Measurements from ENCODE around the gene MTHFSD. TPM values are rescaled to one million over a fixed set of nuclear protein-coding genes. Genes with fewer than 3 reads are reported as not detected.

Gene MTHFSD
- total and polyA plus RNA-seq, 2 of the 8 experiments (the other 6 are each of a cell fraction or from before 2014, with no cell fraction given) = 7.1 to 9.8 TPM

DNA sequence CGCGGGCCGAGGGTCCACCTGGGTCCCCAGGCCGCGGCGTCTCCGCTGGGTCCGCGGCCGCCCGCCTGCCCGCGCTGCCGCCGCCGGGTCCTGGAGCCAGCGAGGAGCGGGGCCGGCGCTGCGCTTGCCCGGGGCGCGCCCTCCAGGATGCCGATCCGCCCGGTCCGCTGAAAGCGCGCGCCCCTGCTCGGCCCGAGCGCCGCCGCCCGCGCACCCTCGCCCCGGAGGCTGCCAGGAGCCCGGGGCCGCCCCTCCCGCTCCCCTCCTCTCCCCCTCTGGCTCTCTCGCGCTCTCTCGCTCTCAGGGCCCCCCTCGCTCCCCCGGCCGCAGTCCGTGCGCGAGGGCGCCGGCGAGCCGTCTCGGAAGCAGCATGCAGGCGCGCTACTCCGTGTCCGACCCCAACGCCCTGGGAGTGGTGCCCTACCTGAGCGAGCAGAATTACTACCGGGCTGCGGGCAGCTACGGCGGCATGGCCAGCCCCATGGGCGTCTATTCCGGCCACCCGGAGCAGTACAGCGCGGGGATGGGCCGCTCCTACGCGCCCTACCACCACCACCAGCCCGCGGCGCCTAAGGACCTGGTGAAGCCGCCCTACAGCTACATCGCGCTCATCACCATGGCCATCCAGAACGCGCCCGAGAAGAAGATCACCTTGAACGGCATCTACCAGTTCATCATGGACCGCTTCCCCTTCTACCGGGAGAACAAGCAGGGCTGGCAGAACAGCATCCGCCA lies 12.1 kb upstream of the MTHFSD start (continued):
- TF ChIP-seq, protein P1, sequence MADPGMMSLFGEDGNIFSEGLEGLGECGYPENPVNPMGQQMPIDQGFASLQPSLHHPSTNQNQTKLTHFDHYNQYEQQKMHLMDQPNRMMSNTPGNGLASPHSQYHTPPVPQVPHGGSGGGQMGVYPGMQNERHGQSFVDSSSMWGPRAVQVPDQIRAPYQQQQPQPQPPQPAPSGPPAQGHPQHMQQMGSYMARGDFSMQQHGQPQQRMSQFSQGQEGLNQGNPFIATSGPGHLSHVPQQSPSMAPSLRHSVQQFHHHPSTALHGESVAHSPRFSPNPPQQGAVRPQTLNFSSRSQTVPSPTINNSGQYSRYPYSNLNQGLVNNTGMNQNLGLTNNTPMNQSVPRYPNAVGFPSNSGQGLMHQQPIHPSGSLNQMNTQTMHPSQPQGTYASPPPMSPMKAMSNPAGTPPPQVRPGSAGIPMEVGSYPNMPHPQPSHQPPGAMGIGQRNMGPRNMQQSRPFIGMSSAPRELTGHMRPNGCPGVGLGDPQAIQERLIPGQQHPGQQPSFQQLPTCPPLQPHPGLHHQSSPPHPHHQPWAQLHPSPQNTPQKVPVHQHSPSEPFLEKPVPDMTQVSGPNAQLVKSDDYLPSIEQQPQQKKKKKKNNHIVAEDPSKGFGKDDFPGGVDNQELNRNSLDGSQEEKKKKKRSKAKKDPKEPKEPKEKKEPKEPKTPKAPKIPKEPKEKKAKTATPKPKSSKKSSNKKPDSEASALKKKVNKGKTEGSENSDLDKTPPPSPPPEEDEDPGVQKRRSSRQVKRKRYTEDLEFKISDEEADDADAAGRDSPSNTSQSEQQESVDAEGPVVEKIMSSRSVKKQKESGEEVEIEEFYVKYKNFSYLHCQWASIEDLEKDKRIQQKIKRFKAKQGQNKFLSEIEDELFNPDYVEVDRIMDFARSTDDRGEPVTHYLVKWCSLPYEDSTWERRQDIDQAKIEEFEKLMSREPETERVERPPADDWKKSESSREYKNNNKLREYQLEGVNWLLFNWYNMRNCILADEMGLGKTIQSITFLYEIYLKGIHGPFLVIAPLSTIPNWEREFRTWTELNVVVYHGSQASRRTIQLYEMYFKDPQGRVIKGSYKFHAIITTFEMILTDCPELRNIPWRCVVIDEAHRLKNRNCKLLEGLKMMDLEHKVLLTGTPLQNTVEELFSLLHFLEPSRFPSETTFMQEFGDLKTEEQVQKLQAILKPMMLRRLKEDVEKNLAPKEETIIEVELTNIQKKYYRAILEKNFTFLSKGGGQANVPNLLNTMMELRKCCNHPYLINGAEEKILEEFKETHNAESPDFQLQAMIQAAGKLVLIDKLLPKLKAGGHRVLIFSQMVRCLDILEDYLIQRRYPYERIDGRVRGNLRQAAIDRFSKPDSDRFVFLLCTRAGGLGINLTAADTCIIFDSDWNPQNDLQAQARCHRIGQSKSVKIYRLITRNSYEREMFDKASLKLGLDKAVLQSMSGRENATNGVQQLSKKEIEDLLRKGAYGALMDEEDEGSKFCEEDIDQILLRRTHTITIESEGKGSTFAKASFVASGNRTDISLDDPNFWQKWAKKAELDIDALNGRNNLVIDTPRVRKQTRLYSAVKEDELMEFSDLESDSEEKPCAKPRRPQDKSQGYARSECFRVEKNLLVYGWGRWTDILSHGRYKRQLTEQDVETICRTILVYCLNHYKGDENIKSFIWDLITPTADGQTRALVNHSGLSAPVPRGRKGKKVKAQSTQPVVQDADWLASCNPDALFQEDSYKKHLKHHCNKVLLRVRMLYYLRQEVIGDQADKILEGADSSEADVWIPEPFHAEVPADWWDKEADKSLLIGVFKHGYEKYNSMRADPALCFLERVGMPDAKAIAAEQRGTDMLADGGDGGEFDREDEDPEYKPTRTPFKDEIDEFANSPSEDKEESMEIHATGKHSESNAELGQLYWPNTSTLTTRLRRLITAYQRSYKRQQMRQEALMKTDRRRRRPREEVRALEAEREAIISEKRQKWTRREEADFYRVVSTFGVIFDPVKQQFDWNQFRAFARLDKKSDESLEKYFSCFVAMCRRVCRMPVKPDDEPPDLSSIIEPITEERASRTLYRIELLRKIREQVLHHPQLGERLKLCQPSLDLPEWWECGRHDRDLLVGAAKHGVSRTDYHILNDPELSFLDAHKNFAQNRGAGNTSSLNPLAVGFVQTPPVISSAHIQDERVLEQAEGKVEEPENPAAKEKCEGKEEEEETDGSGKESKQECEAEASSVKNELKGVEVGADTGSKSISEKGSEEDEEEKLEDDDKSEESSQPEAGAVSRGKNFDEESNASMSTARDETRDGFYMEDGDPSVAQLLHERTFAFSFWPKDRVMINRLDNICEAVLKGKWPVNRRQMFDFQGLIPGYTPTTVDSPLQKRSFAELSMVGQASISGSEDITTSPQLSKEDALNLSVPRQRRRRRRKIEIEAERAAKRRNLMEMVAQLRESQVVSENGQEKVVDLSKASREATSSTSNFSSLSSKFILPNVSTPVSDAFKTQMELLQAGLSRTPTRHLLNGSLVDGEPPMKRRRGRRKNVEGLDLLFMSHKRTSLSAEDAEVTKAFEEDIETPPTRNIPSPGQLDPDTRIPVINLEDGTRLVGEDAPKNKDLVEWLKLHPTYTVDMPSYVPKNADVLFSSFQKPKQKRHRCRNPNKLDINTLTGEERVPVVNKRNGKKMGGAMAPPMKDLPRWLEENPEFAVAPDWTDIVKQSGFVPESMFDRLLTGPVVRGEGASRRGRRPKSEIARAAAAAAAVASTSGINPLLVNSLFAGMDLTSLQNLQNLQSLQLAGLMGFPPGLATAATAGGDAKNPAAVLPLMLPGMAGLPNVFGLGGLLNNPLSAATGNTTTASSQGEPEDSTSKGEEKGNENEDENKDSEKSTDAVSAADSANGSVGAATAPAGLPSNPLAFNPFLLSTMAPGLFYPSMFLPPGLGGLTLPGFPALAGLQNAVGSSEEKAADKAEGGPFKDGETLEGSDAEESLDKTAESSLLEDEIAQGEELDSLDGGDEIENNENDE (IDR thresholded peaks at IDR 0.05; ENCODE audit: insufficient replicate concordance, low read length) = no peak
- TF ChIP-seq CTBP2 (IDR thresholded peaks at IDR 0.05; ENCODE audit: borderline replicate concordance, insufficient read depth, insufficient read length, low read length) (peak; percentile 64), HDAC6 (IDR thresholded peaks at IDR 0.05; ENCODE audit: low read depth, low read length) (no peak), CHD1 (IDR thresholded peaks at IDR 0.05; ENCODE audit: low read depth, low read length) (no peak), SP2 (IDR thresholded peaks at IDR 0.05; ENCODE audit: low read length) (no peak), CBX5 (IDR thresholded peaks at IDR 0.05; ENCODE audit: low read depth, low read length) (no peak), EZH2 (IDR thresholded peaks at IDR 0.05; ENCODE audit: low read depth, low read length, severe bottlenecking) (peak; percentile 94), SUZ12 (IDR thresholded peaks at IDR 0.05; ENCODE audit: low read length) (peak; percentile 98)
- TF ChIP-seq, protein P2, sequence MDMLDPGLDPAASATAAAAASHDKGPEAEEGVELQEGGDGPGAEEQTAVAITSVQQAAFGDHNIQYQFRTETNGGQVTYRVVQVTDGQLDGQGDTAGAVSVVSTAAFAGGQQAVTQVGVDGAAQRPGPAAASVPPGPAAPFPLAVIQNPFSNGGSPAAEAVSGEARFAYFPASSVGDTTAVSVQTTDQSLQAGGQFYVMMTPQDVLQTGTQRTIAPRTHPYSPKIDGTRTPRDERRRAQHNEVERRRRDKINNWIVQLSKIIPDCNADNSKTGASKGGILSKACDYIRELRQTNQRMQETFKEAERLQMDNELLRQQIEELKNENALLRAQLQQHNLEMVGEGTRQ (IDR thresholded peaks at IDR 0.05; ENCODE audit: low read length) = no peak

All from H1 (cell line).